Fibroblast of skin of left quadriceps (primary cell): ENCODE measurements around the gene ATP8A2.
A peak's percentile ranks its signal among the peaks of the same experiment; 100 is the strongest.
"Not testable (repeated sequence)": the region's sequence is repeated elsewhere in the genome, so short reads cannot be mapped to it uniquely, and the experiment has no call there.

Source experiments
- DNase-seq, 2 experiments: peaks; one replicate each; pipeline ENCODE4 v3.0.0-alpha.2; 2013; ENCODE audit warnings: low read depth in 2 of 2

Gene ATP8A2

DNA sequence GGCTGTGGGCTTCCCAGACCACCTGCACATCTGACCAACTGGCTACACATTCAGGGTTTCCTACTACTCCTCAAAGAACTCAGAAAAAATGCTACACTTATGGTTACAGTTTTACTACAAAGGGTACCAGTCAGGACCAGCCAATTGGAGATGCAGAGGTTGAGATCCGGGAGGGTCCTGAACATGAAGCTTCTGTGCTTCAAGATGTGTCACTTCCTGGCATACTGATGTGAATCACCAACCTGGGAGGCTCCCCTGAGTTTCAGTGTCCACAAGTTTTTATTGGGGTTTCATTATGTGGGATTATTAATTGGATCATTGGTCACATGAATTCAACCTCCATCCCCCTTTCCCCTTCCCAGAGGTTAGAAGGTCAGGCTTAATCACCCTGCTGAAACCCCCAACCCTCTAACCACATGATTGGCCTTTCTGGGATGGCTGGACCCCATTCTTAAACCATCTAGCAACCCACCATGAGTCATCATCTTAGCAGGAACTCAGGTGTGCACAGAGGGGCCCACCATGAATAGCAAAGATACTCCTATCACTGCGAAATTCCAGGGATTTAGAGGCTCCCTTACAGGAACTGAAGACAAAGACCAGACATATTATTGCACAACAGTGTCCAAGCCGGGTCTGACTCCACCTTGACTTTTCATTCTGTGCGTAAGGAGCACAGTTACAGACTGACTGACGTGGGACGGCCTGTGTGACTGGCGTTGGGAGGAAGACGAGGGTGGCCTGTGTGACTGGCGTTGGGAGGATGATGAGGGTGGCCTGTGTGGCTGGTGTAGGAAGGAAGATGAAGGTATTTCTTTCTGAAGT lies 90.7 kb downstream of the ATP8A2 start:
- DNase-seq: no peak

DNA sequence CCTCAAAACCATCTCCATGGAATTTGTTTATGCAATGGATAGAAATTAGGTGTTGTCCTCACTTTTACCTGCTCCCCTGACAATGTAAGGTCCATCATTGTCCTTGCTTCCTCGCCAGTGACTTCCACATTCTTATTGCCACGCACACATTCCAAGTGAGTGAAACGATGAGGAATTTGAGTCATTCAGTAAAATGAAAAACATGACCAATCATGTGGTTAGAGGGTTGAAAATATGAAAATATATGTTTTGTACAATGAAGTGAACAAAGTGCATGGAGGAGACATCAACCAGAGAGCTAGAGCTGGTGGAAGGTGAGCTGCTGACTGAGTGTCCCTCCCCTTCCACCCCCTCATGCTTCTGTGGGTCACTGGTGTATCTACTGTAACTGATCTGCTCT lies 91.7 kb downstream of the ATP8A2 start:
- peak in 1 of 2 experiments; percentile 4 for DNase-seq

DNA sequence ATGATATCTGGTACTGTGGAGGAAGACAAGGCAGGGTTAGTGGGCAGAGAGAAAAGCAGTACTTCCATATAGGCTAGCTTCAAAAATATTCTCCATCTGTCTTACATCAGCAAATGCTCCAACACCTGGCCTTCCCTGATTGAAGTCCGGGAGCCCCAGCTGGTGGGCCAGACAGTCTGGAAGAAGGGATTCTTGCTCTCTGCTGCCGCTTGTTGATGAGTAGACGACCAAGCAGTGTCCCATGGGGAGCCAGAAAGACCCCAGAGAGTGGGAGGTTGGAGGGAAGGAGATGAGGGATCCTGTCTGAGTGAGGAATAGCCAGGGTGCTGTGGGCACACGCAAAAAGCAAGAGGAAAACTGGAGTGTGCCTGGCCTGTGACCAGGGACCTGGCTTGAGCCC lies 95.1 kb downstream of the ATP8A2 start:
- no peak for DNase-seq

DNA sequence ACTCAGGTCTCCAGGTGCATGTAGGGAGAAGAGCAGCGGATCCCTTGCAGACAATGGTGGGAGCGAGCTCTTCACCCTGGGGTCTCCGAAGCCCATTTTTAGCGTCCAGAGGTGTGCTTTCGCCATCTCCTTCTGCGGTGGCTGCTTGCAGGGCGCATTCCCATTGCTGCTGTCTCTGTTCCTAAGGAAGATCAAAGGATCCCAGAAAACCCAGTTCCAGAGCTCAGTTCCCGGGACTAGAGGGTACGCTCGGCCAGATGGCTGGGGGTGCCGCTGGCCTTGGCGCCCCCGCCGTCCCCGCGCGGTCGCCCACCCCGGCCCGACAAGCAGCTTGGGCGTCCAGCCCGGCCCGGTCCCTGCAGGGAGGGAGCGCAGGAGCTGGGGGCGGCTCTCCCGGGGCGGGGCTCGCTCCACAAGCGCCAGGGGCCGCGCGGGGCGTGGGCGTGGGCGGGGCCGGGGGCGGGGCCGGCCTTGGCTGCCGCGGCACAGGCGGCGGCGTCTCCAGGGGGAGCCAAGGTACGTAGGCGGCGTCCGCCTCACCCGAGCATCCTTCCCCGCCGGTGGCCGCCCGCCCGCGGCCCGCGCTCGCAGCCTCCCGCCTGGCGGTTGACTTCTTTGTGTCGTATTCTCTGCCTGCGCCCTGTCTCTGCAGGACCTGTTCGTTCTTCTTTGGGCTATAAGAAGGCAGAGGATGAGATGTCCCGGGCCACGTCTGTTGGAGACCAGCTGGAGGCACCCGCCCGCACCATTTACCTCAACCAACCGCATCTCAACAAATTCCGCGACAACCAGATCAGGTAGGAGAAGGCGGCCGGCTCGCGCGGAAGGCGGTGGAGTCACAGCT lies 96.8 kb downstream of the ATP8A2 start:
- no peak for DNase-seq

DNA sequence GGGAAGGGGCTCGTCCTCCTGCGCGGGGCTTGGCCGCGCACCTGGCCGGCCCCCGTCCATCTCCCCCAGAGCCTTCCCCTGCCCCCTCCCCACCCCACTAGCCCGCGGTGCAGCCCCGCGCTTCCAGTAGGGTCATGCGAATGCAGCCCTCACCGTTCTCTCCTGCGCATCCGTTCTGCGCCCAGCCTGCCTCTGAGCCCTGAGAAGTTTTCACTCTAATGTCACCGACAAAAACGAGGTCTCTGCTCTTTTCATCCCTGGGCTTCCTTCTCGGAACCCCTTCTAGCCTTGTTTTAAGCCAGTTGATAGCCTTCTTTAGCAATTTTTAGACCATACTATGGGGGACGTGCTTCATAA lies 97.4 kb downstream of the ATP8A2 start:
- DNase-seq: no peak

DNA sequence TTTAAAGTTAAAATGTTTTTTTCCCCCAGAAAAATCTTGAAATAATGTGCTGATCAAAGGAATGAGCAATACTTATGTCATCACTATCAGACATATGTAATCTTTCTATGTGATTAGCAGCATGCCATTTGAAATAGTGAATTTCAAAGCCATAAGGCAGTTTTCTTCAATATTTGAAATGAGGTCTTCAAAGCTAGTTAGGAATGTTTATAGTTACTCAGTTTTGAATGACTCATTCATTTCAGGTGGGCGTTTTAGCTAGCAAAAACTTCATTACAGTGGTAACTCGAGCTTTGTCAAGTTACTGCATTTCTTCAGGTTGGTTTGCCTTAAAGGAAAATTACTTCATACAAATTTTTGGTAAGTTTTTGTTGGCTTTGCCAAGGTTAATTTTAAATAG lies 102.1 kb downstream of the ATP8A2 start:
- no peak for DNase-seq

DNA sequence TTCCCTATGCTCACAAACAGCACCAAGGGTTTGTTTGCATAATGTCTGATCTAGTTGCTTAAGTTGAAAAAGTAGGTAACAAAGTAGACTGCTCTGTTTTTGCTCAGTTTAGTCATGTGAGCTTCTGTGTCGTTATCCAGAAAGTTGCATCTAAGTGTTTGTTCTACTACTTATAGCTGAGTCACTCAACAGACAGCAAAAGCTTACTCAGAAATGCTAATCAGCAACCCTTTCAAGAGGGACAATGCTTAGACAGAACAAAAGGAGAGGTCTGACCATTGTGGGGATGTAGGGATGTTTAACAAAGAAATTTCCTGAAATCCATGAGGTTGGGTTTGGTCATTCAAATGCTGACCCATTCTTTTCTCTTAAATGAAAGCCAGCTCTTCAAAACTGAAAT lies 106.4 kb downstream of the ATP8A2 start:
- DNase-seq: no peak

DNA sequence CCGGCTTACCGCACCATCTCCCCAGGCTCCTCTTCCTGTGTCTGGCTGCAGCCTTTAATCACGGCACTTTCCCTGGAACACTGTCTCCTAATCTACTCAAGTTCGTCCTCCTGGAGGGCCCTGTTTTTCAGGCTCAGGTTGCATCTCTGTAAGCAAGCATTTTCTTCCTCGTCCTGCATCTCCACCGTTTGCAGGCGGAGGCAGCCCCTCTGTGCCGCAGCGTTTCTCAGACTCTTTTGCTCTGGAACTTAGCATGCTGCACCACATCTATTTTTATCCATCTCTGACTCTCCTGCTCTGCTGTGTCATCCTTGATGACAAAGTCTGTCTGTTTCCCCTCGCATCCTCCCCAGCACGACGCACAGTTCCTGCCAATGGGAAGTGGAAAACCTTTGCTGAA lies 117.5 kb downstream of the ATP8A2 start:
- no peak for DNase-seq

DNA sequence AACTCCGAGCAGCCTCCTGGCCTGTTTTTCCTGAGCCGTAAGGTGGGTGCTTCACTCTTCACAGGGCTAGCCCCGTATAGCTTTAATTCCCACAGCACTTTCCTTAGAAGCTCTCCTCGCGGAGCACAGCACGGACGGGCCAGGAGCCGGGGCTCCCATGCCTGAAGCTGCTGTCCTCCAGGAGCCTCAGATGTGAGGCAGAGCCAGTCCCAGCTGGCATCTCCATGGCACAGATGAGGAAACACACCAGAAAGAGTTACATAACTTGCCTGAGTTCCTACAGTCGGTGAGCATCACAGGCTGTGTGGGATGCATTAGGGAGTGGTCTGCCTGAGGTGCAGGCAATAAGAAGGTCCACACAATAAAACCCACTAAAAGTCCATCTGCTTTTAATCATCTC lies 118.5 kb downstream of the ATP8A2 start:
- DNase-seq: no peak

DNA sequence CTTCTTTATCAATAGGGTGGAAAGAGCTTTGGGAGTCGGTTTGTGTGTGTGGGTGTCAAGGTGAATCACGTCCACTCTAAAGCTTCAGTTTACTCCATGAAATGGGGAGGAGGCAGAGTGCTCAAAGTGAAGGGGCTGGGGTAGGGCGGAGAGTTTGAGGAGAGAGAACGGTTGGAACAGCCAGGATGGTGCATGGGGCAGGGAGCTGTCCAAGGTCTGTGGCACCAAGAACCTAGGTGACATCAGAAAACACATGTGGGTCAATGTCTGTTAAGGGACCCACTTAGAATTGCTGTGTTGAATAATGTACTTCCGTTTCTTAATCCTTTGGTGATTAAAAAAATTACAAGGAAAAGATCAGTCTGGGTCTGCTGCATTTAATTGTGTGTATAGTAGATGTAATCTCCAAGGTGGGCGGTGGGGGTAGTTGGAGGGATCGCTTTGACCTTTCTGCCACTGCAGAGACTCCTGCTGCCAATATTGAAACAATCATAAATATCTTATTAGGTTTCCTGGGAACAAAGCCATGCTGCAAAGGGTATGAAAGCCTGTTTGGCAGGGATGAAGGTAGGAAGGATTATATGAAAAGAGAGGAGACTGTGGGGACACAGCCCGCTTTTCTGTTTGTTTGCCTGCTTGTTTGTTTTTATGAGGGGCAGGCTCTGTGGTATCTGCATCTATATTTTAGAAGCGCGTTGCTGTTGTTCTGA lies 122.3 kb downstream of the ATP8A2 start:
- DNase-seq: no peak

DNA sequence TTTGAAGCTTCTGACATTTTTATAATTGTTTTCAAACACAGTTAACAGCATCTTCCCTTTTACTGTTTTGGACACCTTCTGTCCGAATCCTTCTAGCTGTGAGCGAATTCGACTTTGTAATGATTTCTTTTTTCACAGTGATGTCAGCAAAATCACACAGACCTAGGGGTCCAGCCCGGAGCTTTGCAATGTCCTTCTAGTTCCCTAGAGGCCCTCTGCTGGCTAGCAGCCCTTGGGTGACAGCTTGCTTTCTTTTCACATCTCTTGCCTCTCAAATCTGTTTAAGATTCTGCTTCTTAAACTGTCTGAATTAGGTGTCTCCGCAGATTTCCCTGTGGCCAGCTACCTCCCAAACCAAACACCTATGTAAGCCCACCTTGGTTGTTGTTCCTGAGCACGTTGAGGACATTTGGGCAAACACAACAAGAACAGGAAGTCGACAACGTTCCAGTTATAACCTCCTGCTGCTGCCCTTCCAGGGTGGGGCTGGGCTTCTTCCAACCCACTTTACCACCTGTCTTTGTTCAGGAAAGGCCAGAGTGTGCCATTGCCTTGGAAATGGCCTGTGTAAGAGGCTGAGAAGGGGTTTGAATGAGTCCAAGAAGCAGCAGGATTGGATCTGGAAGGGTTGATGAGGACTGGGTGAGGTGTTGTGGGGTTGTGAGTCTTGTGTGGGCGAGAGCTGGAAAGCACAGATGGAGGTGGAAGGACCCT lies 123.1 kb downstream of the ATP8A2 start:
- no peak for DNase-seq

DNA sequence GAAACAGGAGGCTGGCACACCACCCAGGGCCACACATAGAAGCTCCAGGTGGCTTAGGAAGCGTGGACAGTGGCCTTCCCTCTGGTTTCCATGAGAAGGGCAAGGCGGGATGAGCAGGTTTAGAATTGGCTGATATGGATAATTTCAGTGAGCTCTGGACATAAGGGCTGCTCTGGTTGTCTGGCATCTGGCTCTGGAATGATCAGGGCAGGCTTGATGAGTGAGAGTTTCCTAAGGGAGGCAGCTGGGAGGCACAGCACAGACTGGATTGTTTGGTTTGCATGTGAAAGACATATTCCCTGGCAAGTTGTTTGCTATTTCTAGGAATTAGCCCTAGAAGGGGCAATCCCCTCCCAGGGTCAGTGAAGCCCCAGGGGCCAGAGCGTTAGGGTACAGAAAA lies 129.5 kb downstream of the ATP8A2 start:
- no peak for DNase-seq

DNA sequence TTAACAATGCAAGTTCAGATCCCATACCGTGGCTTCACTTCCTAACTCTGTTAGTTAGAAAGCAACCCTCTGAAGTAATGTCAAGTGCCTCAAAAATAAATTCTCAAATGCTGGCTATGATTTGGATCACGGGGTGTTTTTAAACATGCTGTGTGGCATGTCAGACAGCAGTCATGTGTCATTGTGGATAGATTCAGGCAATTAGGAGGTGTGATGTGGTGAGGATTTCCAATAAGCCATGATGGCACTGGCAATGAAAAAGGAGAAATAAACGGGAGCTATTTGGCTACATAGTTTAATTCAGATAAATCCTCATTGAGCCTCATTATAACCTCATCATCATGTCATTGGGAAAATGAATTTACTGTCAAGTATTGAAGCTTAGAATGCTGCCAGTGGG lies 130.3 kb downstream of the ATP8A2 start:
- DNase-seq: no peak

DNA sequence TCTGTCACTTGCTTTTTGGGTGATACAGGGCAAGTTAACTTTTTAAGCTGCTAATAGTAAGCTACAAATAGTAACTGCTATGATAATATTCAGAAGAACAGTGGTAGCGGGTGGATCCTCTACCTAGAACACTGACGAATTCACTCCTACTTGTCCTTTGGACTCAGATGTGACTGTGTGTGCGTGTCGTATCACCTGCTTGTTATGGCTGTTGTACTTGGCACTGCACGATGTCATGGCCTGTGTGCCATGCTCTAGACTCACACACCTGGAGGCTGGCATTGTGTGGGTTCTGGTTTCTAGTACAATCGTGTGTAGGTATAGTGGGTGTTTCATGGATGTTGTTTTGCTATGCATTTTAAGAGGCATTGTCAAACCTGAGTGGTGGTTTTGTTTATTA lies 130.8 kb downstream of the ATP8A2 start:
- no peak for DNase-seq

DNA sequence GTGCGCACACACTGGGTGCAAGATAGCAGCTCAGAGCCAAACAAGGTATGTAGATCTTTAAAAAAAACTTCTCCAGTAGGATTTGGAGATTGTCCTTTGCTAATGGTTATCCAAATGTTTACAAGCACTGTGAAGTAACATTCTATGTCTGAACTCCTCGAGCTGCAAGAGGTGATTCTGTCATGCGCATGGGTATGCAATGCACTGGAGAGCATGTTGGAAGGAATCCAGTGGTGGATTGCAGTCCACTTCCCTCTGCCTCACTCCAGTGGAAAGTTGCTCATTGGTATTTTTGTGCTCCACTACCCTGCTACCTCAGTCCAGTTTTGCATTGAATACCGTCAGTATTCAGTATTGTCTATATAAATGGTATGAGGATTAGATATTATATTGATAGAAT lies 132.1 kb downstream of the ATP8A2 start:
- no peak for DNase-seq

DNA sequence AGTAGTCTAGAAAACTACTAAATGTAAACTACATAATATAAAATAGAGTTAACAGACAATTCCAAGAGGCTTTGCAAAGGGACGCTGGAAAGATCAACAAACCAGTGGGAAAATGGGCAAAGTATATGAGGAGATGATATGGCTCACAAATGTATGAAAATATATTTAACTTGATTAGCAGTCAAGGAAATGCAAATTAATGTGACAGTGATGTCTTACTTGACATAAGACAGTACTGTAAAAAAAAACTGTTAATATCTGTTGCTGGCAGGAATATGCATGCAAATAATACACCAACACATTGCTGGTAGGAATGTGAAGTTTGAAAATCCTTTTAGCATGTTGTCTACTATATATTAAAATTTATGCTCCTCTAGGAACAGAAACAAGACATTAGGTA lies 136.1 kb downstream of the ATP8A2 start:
- no peak for DNase-seq

DNA sequence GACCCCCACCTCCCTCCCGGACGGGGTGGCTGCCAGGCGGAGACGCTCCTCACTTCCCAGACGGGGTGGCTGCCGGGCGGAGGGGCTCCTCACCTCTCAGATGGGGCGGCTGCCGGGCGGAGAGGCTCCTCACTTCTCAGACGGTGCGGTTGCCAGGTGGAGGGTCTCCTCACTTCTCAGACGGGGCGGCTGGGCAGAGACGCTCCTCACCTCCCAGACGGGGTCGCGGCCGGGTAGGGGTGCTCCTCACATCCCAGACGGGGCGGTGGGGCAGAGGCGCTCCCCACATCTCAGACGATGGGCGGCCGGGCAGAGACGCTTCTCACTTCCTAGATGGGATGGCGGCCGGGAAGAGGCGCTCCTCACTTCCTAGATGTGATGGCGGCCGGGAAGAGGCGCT lies 141.3 kb downstream of the ATP8A2 start:
- not testable (repeated sequence) for DNase-seq

DNA sequence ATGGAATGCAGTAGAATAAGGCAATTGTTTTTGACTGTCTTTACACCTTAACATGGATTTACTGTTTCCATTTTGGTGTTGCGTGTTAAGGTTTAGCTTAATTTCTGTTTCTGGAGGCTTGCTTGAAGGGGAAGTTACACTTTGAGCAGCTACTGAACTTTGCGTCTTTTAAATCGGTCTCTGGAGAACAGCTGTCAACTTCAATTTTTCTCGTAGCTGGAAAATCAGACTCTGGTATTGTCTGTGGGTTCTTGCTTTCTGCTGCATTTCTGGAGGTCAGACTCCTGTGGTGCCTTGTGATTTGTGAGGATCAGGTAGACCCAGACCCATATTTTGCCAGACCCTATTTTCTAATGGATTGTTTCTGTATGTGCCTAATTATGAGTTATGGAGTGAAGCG lies 146.7 kb downstream of the ATP8A2 start:
- DNase-seq: no peak

DNA sequence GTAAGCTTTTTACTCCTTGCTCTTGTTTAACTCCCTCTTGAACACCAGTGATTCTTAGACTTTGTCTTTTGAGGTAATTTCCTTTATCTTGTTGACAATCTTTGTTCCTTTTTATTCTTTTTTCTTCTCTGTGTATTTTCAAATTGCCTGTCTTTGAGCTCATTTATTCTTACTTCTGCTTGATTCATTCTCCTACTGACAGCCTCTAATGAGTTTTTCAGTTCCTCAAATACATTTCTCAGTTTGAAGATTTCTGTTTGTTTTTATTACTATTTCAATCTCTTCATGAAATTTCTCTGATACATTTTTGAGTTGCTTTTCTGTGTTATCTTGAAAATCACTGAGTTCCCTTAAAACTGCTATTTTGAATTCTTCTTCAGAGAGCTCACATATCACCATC lies 154.1 kb downstream of the ATP8A2 start:
- DNase-seq: no peak

DNA sequence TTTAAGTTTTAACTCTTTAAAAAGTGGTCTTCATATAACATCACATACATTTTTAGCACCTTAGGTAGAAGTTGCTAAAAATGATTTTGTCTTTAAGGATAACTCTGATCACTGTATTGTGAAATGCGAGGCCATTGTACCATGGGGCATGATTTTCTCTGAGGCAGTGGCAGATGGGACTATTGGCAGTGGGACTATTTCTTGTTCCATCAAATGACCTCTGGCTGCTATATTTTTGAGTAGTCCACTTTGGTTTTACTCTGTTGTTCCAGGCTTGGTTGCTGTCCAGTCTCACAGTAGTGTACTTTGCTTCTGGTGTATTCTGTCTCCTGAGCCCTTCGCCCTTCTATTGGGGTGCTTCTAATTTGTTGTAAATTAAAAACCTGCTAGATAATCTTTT lies 156.5 kb downstream of the ATP8A2 start:
- DNase-seq: no peak

DNA sequence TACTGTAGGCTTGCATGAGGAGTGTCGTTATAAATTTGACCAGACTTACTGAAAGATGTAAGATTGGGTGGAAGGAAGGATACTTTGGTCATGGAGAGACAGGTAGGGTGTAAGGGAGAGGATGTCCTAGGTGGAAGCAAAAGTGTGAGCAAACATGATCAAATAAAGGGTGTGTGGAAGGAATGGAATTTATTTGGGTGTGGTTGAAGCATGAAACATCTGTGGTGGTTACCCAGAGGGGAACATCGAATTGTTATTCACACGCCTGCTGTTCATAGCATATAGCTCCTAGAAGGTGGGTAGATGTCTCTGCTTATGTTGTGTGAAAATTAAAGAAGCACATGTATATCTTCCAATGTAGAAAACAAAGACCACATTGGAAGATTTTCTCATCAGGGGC lies 157.7 kb downstream of the ATP8A2 start:
- no peak for DNase-seq

DNA sequence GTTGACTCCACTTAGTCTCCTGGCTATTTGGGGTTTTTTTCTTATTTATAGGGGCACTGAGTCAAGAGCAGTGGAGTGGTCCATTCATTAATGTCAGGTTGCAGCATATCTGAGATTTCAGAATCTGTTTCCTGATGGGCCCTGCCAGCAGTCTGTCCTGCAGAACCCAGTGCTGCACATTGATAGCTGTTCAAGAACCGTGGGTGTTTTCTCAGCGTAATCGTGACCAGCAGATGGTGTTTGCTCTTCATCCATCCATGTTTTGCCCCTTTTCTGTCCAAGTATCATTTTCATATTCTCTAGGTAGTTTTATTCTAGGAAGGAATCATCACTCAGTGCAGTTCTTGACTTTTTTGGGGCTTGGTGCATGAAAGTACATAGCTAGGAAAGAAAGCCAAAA lies 166.5 kb downstream of the ATP8A2 start:
- DNase-seq: no peak
